HL-60 (cell line): ENCODE results near the gene CFAP57.

Experiments
- CTCF ChIP-seq: IDR thresholded peaks from one replicate; pipeline ENCODE4 v1.5.1; 2011; ENCODE audit warnings: low read length, control low read depth, inconsistent platforms; ENCODE audit not compliant: insufficient read depth
- GABPA ChIP-seq: IDR thresholded peaks from 2 replicates; pipeline ENCODE4 v1.6.1; 2012; ENCODE audit warnings: low read depth
- POLR2AphosphoS5 ChIP-seq: IDR thresholded peaks from 2 replicates; pipeline ENCODE4 v1.6.1; 2012; ENCODE audit warnings: low read depth
- SPI1 ChIP-seq: IDR thresholded peaks from 2 replicates; pipeline ENCODE4 v1.6.1; 2012; ENCODE audit warnings: low read depth, mild to moderate bottlenecking, borderline replicate concordance
- TF ChIP-seq, protein P1 (sequence below): IDR thresholded peaks from 2 replicates; pipeline ENCODE4 v1.6.1; 2012; ENCODE audit warnings: low read depth; ENCODE audit not compliant: insufficient replicate concordance

GRCh38 chr1:43280692-43281091 is 108.6 kb downstream of the CFAP57 start:
- TF ChIP-seq CTCF (no peak), GABPA (no peak), POLR2AphosphoS5 (no peak), SPI1 (no peak)
- TF ChIP-seq, protein P1, sequence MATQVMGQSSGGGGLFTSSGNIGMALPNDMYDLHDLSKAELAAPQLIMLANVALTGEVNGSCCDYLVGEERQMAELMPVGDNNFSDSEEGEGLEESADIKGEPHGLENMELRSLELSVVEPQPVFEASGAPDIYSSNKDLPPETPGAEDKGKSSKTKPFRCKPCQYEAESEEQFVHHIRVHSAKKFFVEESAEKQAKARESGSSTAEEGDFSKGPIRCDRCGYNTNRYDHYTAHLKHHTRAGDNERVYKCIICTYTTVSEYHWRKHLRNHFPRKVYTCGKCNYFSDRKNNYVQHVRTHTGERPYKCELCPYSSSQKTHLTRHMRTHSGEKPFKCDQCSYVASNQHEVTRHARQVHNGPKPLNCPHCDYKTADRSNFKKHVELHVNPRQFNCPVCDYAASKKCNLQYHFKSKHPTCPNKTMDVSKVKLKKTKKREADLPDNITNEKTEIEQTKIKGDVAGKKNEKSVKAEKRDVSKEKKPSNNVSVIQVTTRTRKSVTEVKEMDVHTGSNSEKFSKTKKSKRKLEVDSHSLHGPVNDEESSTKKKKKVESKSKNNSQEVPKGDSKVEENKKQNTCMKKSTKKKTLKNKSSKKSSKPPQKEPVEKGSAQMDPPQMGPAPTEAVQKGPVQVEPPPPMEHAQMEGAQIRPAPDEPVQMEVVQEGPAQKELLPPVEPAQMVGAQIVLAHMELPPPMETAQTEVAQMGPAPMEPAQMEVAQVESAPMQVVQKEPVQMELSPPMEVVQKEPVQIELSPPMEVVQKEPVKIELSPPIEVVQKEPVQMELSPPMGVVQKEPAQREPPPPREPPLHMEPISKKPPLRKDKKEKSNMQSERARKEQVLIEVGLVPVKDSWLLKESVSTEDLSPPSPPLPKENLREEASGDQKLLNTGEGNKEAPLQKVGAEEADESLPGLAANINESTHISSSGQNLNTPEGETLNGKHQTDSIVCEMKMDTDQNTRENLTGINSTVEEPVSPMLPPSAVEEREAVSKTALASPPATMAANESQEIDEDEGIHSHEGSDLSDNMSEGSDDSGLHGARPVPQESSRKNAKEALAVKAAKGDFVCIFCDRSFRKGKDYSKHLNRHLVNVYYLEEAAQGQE: no peak
